ENCODE data around the gene TBC1D26. TPM values are rescaled to one million over a fixed set of nuclear protein-coding genes. Genes with fewer than 3 reads are reported as not detected.
"Not testable (repeated sequence)": the region's sequence is repeated elsewhere in the genome, so short reads cannot be mapped to it uniquely, and the experiment has no call there.

Gene TBC1D26
- total RNA-seq (2014; rRNA removed; shearing (Covaris generic)): not detected in 2 replicates

- DNase-seq (ENCODE audit: low spot score): not testable (repeated sequence)
Observed at GRCh38 chr17:15731900-15732299, at the start of gene TBC1D26. Gene TBC1D26 (plus strand): TSS chr17:15732283. CDS start chr17:15735349, 3,066 bp downstream.

GRCh38 chr17:15683135-15683534 is 48.9 kb upstream of the TBC1D26 start:
- DNase-seq (ENCODE audit: low spot score): not testable (repeated sequence)

GRCh38 chr17:15683824-15684478 is 48.1 kb upstream of the TBC1D26 start, which contains the start of gene TRIM16:
Gene TRIM16 (minus strand): TSS chr17:15684311. CDS start chr17:15651609, 32,702 bp downstream.
- DNase-seq (ENCODE audit: low spot score): peak; percentile 34

- not testable (repeated sequence) for DNase-seq (ENCODE audit: low spot score)
Observed at GRCh38 chr17:15687494-15687893, 44.6 kb upstream of the TBC1D26 start.

GRCh38 chr17:15698967-15699366 is 33.1 kb upstream of the TBC1D26 start:
- not testable (repeated sequence) for DNase-seq (ENCODE audit: low spot score)

GRCh38 chr17:15699413-15699924 is 32.6 kb upstream of the TBC1D26 start, which contains the start of gene ZNF286A:
Gene ZNF286A (plus strand): TSS chr17:15699752. CDS start chr17:15700330, 578 bp downstream.
- DNase-seq (ENCODE audit: low spot score): peak; percentile 99

GRCh38 chr17:15699937-15700336 is 32.1 kb upstream of the TBC1D26 start:
- DNase-seq (ENCODE audit: low spot score): not testable (repeated sequence)

- not testable (repeated sequence) for DNase-seq (ENCODE audit: low spot score)
Observed at GRCh38 chr17:15704239-15704638, 27.8 kb upstream of the TBC1D26 start.

GRCh38 chr17:15704813-15705212 is 27.3 kb upstream of the TBC1D26 start:
- not testable (repeated sequence) for DNase-seq (ENCODE audit: low spot score)

- not testable (repeated sequence) for DNase-seq (ENCODE audit: low spot score)
Observed at GRCh38 chr17:15708879-15709278, 23.2 kb upstream of the TBC1D26 start.

- DNase-seq (ENCODE audit: low spot score): not testable (repeated sequence)
Observed at GRCh38 chr17:15716601-15717563, 15.2 kb upstream of the TBC1D26 start.

GRCh38 chr17:15730535-15730934 is 1.5 kb upstream of the TBC1D26 start:
- not testable (repeated sequence) for DNase-seq (ENCODE audit: low spot score)

- DNase-seq (ENCODE audit: low spot score): not testable (repeated sequence)
Observed at GRCh38 chr17:15733174-15733789, 1.2 kb downstream of the TBC1D26 start.

GRCh38 chr17:15736578-15736977 is 4.5 kb downstream of the TBC1D26 start:
- DNase-seq (ENCODE audit: low spot score): not testable (repeated sequence)

GRCh38 chr17:15738066-15738465 is 6.0 kb downstream of the TBC1D26 start:
- DNase-seq (ENCODE audit: low spot score): no peak

GRCh38 chr17:15739259-15739658 is 7.2 kb downstream of the TBC1D26 start:
- DNase-seq (ENCODE audit: low spot score): not testable (repeated sequence)

GRCh38 chr17:15740041-15740440 is 8.0 kb downstream of the TBC1D26 start:
- not testable (repeated sequence) for DNase-seq (ENCODE audit: low spot score)

GRCh38 chr17:15740570-15741120 is 8.6 kb downstream of the TBC1D26 start:
- peak; percentile 2 for DNase-seq (ENCODE audit: low spot score)

- DNase-seq (ENCODE audit: low spot score): no peak
Observed at GRCh38 chr17:15741624-15742023, 9.5 kb downstream of the TBC1D26 start.

- DNase-seq (ENCODE audit: low spot score): peak; percentile 1
Observed at GRCh38 chr17:15742051-15742795, 10.1 kb downstream of the TBC1D26 start.

All from H4 (cell line).